HepG2 (cell line): ENCODE results near the gene PARP6. TPM values are rescaled to one million over a fixed set of nuclear protein-coding genes. Genes with fewer than 3 reads are reported as not detected.

ENCODE experiments used
- AGO2 ChIP-seq: fragments of 200-400 bp; formaldehyde crosslinking; optimal IDR thresholded peaks from 2 replicates; pipeline ENCODE3; 2017; ENCODE audit warnings: mild to moderate bottlenecking, low read depth, low read length, moderate library complexity
- AHR ChIP-seq: IDR thresholded peaks from 2 replicates; pipeline ENCODE4 v1.6.1; 2018; ENCODE audit warnings: missing genetic modification reagents, missing compliant biosample characterization
- GFI1 ChIP-seq: sonication (generic); formaldehyde crosslinking; IDR thresholded peaks from 2 replicates; pipeline ENCODE4 v1.5.0; 2020; ENCODE audit warnings: missing genetic modification reagents, mild to moderate bottlenecking, borderline replicate concordance
- GTF3A ChIP-seq: sonication (generic); formaldehyde crosslinking; conservative IDR thresholded peaks from 2 replicates; pipeline ENCODE4 v1.4.0; 2020; ENCODE audit warnings: mild to moderate bottlenecking, missing genetic modification reagents
- HDAC2 ChIP-seq: sonication (generic); formaldehyde crosslinking; IDR thresholded peaks from 2 replicates; pipeline ENCODE4 v1.4.0; 2020; ENCODE audit warnings: missing genetic modification reagents
- KLF9 ChIP-seq: IDR thresholded peaks from 2 replicates; pipeline ENCODE4 v1.6.1; 2016; ENCODE audit warnings: low read depth
- MAFF ChIP-seq: IDR thresholded peaks from 2 replicates; pipeline ENCODE4 v1.6.1; 2011; ENCODE audit warnings: low read depth, low read length, improper control_type of control experiment
- MYC ChIP-seq: sonication (generic); formaldehyde crosslinking; IDR thresholded peaks from 2 replicates; pipeline ENCODE4 v1.9.0; 2021; ENCODE audit warnings: missing genetic modification reagents, borderline replicate concordance
- PHF21A ChIP-seq: sonication (generic); formaldehyde crosslinking; IDR thresholded peaks from 2 replicates; pipeline ENCODE4 v1.5.0; 2020; ENCODE audit warnings: mild to moderate bottlenecking, missing genetic modification reagents
- PTBP1 ChIP-seq: fragments of 200-400 bp; formaldehyde crosslinking; IDR thresholded peaks from 2 replicates; pipeline ENCODE4 v1.6.1; 2018; ENCODE audit warnings: low read length, low read depth; ENCODE audit not compliant: poor library complexity, severe bottlenecking
- SATB2 ChIP-seq: sonication (generic); formaldehyde crosslinking; IDR thresholded peaks from 2 replicates; pipeline ENCODE4 v1.5.0; 2020; ENCODE audit warnings: missing genetic modification reagents
- ZBTB8A ChIP-seq: sonication (generic); formaldehyde crosslinking; IDR thresholded peaks from 2 replicates; pipeline ENCODE4 v1.4.0; 2020; ENCODE audit warnings: mild to moderate bottlenecking, low read depth, missing genetic modification reagents, borderline replicate concordance
- polyA plus RNA-seq, 8 experiments: library from polyadenylated mRNA; depleted of rRNA in 3 of 8; stranded (reverse) in 7 of 8; unstranded in 1 of 8; fragments of >200 nt; fragmentation: Illumina TruSeq in 4 of 8; extraction: Trizol in 4 of 8; gene quantifications; 2 replicates each; pipeline versions ENCODE4 v1.2.1 to v1.2.3, GENCODE V29; 2011 to 2016; ENCODE audit warnings: low read depth in 4 of 8, missing spikeins in 1 of 8, mixed read lengths in 1 of 8; ENCODE audit not compliant: insufficient read depth in 1 of 8
- total RNA-seq, 5 experiments: library from RNA; depleted of rRNA; stranded (reverse); fragments of >200 nt; fragmentation: Illumina TruSeq; extraction: Trizol; gene quantifications; 2 replicates each; pipeline ENCODE4 v1.2.3, GENCODE V29; 2016; ENCODE audit warnings: low read depth in 1 of 5
- TF ChIP-seq, protein P1 (sequence below): sonication (generic); formaldehyde crosslinking; IDR thresholded peaks from 2 replicates; pipeline ENCODE4 v1.5.0; 2020; ENCODE audit warnings: mild to moderate bottlenecking, missing genetic modification reagents, borderline replicate concordance
- TF ChIP-seq, protein P2 (sequence below): IDR thresholded peaks from 2 replicates; pipeline ENCODE4 v1.6.1; 2016; ENCODE audit warnings: missing genetic modification reagents, missing compliant biosample characterization
- TF ChIP-seq, protein P3 (sequence below): sonication (generic); formaldehyde crosslinking; IDR thresholded peaks from 2 replicates; pipeline ENCODE4 v1.4.0; 2020; ENCODE audit warnings: missing genetic modification reagents, mild to moderate bottlenecking, borderline replicate concordance
- TF ChIP-seq, protein P4 (sequence below): sonication (generic); formaldehyde crosslinking; IDR thresholded peaks from 2 replicates; pipeline ENCODE4 v1.8.1; 2023; ENCODE audit warnings: missing genetic modification reagents, inconsistent platforms, borderline replicate concordance
- TF ChIP-seq, protein P5 (sequence below): sonication (generic); formaldehyde crosslinking; IDR thresholded peaks from 2 replicates; pipeline ENCODE4 v1.4.0; 2020; ENCODE audit warnings: mild to moderate bottlenecking, low read depth, missing genetic modification reagents

The PARP6 gene
- total and polyA plus RNA-seq, 2 of the 13 experiments (the other 11 are each of a cell fraction or from before 2014, with no cell fraction given): 0.22 to 0.87 TPM

DNA sequence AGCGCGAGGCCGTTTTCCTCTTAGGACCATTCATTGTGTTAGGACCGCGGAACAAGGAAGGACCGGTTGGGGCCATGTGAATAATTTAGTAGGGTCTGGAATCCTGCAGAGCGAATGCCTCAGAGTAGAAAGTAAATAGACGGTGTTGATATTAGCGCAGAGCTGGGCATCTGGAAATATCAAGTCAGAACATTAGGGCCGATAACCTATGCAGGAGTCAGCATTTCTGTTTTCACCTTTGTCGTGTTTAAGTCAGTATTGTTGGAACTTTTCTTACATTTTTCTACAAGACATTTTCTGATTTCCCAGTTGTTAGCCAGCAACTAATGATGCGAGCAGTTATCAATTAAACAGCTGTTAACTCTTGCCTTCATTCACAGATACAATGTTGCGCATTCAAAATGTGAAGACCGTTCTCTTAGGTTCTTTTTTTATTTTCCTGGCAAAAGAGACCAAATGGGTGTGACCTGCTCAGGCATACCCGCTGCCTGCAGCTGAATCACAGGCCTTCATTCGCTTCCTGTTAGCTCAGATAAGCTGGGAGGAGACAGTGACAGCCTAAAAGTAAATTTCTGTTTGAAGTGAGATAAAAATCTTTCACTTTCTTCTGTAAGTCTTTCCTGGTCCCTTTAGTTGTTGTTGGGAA, 40.4 kb downstream of the PARP6 start (continued):
- TF ChIP-seq, protein P1, sequence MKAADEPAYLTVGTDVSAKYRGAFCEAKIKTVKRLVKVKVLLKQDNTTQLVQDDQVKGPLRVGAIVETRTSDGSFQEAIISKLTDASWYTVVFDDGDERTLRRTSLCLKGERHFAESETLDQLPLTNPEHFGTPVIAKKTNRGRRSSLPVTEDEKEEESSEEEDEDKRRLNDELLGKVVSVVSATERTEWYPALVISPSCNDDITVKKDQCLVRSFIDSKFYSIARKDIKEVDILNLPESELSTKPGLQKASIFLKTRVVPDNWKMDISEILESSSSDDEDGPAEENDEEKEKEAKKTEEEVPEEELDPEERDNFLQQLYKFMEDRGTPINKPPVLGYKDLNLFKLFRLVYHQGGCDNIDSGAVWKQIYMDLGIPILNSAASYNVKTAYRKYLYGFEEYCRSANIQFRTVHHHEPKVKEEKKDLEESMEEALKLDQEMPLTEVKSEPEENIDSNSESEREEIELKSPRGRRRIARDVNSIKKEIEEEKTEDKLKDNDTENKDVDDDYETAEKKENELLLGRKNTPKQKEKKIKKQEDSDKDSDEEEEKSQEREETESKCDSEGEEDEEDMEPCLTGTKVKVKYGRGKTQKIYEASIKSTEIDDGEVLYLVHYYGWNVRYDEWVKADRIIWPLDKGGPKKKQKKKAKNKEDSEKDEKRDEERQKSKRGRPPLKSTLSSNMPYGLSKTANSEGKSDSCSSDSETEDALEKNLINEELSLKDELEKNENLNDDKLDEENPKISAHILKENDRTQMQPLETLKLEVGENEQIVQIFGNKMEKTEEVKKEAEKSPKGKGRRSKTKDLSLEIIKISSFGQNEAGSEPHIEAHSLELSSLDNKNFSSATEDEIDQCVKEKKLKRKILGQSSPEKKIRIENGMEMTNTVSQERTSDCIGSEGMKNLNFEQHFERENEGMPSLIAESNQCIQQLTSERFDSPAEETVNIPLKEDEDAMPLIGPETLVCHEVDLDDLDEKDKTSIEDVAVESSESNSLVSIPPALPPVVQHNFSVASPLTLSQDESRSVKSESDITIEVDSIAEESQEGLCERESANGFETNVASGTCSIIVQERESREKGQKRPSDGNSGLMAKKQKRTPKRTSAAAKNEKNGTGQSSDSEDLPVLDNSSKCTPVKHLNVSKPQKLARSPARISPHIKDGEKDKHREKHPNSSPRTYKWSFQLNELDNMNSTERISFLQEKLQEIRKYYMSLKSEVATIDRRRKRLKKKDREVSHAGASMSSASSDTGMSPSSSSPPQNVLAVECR (CRISPR knock-in tag): no peak
- no peak for TF ChIP-seq PHF21A (CRISPR knock-in tag)
- TF ChIP-seq, protein P2, sequence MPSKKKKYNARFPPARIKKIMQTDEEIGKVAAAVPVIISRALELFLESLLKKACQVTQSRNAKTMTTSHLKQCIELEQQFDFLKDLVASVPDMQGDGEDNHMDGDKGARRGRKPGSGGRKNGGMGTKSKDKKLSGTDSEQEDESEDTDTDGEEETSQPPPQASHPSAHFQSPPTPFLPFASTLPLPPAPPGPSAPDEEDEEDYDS (CRISPR knock-in tag): peak; percentile 24; the same call in 1 of the 2 replicates
- TF ChIP-seq MAFF: peak; percentile 34; the same call in 1 of the 2 replicates
- TF ChIP-seq PTBP1: no peak
- TF ChIP-seq ZBTB8A (CRISPR knock-in tag): no peak
- no peak for TF ChIP-seq AHR (CRISPR knock-in tag)
- TF ChIP-seq GFI1 (CRISPR knock-in tag): peak; percentile 93
- TF ChIP-seq HDAC2 (CRISPR knock-in tag): peak; percentile 32; the same call in 1 of the 2 replicates
- no peak for TF ChIP-seq MYC
- no peak for TF ChIP-seq SATB2
- TF ChIP-seq, protein P3, sequence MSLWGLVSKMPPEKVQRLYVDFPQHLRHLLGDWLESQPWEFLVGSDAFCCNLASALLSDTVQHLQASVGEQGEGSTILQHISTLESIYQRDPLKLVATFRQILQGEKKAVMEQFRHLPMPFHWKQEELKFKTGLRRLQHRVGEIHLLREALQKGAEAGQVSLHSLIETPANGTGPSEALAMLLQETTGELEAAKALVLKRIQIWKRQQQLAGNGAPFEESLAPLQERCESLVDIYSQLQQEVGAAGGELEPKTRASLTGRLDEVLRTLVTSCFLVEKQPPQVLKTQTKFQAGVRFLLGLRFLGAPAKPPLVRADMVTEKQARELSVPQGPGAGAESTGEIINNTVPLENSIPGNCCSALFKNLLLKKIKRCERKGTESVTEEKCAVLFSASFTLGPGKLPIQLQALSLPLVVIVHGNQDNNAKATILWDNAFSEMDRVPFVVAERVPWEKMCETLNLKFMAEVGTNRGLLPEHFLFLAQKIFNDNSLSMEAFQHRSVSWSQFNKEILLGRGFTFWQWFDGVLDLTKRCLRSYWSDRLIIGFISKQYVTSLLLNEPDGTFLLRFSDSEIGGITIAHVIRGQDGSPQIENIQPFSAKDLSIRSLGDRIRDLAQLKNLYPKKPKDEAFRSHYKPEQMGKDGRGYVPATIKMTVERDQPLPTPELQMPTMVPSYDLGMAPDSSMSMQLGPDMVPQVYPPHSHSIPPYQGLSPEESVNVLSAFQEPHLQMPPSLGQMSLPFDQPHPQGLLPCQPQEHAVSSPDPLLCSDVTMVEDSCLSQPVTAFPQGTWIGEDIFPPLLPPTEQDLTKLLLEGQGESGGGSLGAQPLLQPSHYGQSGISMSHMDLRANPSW: no peak
- TF ChIP-seq GTF3A (CRISPR knock-in tag): no peak
- no peak for TF ChIP-seq AGO2
- TF ChIP-seq, protein P4, sequence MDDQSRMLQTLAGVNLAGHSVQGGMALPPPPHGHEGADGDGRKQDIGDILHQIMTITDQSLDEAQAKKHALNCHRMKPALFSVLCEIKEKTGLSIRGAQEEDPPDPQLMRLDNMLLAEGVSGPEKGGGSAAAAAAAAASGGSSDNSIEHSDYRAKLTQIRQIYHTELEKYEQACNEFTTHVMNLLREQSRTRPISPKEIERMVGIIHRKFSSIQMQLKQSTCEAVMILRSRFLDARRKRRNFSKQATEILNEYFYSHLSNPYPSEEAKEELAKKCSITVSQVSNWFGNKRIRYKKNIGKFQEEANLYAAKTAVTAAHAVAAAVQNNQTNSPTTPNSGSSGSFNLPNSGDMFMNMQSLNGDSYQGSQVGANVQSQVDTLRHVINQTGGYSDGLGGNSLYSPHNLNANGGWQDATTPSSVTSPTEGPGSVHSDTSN (CRISPR knock-in tag): no peak
- TF ChIP-seq KLF9 (CRISPR knock-in tag): 0 out of 2 replicates have a peak, but pooled peaks have one; percentile 82
- TF ChIP-seq, protein P5, sequence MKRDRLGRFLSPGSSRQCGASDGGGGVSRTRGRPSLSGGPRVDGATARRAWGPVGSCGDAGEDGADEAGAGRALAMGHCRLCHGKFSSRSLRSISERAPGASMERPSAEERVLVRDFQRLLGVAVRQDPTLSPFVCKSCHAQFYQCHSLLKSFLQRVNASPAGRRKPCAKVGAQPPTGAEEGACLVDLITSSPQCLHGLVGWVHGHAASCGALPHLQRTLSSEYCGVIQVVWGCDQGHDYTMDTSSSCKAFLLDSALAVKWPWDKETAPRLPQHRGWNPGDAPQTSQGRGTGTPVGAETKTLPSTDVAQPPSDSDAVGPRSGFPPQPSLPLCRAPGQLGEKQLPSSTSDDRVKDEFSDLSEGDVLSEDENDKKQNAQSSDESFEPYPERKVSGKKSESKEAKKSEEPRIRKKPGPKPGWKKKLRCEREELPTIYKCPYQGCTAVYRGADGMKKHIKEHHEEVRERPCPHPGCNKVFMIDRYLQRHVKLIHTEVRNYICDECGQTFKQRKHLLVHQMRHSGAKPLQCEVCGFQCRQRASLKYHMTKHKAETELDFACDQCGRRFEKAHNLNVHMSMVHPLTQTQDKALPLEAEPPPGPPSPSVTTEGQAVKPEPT (CRISPR knock-in tag): no peak
